Measurements from ENCODE around the gene SCAF1.
"Not testable (repeated sequence)": the region's sequence is repeated elsewhere in the genome, so short reads cannot be mapped to it uniquely, and the experiment has no call there.

Gene SCAF1

GRCh38 chr19:49616945-49617344 lies 25.1 kb upstream of the SCAF1 start:
- DNase-seq, result no peak

- not testable (repeated sequence) for DNase-seq
These were observed 24.1 kb upstream of the SCAF1 start for GRCh38 chr19:49617860-49618259.

GRCh38 chr19:49624967-49625910 lies 16.8 kb upstream of the SCAF1 start:
- DNase-seq, result no peak

DNA sequence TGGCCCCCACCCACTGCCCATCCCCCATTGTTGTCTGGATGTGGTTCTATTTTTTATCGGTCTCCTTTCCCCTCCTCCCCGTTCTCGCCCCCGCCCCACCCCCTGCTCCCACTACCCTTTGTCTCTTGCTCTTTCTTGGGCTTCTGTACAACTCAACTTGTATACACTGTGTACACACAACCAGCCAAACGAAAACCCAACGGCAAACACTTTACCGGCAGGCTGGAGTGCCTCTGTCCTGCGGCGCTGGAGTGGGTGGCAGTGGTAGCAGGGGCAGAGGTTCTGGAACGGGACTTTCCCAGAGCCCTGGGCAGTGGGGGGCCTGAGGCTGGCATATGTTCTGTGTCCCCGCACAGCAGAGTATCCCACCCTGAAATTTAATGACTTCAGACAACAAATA lies 15.8 kb upstream of the SCAF1 start:
- no peak for DNase-seq

DNA sequence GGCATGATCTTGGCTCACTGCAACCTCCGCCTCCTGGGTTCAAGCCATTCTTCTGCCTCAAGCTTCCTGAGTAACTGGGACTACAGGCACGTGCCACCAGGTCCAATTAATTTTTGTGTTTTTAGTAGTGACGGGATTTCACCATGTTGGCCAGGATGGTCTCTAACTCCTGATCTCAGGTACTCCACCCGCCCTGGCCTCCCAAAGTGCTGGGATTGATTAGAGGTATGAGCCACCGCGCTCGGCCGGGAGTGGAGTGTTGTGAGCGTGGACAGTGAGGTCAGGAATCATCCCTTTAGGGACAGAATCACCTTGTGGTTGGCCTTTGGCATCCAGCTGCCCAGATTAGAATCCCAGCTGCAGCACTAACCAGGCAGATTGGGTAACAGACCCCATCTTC lies 12.3 kb upstream of the SCAF1 start:
- no peak for DNase-seq

GRCh38 chr19:49631014-49631588 lies 10.9 kb upstream of the SCAF1 start:
- no peak for DNase-seq

- DNase-seq, result no peak
These were observed 10.3 kb upstream of the SCAF1 start for GRCh38 chr19:49631610-49632192.

DNA sequence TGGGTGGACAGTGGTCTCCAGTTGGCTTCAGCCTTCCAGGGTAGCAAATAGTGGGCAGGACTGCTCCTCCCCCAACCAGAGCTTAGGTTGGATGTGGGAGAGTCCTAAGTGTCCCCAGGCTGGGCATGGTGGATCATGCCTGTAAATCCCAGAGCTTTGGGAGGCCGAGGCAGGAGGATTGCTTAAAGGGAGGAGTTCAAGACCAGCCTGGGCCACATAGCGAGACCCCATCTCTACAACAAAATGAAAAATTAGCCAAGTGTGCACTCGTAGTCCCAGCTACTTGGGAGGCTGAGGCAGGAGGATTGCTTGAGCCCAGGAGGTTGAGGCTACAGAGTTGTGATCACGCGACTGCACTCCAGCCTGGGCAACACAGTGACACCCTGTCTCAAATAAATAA lies 9.4 kb upstream of the SCAF1 start:
- DNase-seq, result no peak

- DNase-seq, result not testable (repeated sequence)
These were observed 8.7 kb upstream of the SCAF1 start for GRCh38 chr19:49633273-49633672.

DNA sequence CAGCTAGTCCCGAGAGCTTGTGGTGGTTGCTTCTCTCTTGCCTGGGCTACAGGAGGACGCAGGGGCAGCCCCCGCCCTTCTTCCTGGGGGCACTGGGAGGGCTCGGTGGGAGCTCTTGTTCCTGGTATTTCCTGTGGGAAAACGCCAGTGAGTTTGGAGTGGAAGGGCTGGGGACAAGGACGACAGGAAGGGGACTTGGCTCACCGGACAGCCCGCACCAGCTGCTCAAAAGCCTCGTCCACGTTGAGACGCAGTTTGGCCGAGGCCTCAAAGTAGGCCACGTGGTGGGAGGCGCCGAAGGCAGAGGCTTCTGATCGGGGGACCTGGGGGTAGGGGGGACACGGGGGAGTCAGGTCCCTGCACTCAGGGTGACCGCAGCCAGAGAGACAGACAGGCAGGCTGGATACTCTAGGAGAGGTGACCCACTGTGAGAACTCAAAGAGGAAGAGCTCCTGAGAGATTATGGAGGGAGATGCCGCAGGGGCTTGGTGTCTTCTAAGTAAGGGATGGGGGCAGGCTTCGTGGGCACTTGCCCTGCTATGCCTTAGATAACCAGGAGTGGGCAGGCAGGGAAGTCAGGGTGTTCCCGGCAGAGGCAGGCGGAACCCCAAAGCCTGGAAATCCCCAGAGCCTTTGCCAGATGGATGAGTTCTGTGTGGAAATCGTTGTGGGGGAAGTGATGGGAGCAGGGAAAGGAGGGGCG lies 6.3 kb upstream of the SCAF1 start:
- no peak for DNase-seq

GRCh38 chr19:49636233-49636932 lies 5.6 kb upstream of the SCAF1 start:
- DNase-seq, result no peak

- no peak for DNase-seq
These were observed 3.9 kb upstream of the SCAF1 start for GRCh38 chr19:49637821-49638738.

- no peak for DNase-seq
These were observed 2.5 kb upstream of the SCAF1 start for GRCh38 chr19:49639401-49640112.

DNA sequence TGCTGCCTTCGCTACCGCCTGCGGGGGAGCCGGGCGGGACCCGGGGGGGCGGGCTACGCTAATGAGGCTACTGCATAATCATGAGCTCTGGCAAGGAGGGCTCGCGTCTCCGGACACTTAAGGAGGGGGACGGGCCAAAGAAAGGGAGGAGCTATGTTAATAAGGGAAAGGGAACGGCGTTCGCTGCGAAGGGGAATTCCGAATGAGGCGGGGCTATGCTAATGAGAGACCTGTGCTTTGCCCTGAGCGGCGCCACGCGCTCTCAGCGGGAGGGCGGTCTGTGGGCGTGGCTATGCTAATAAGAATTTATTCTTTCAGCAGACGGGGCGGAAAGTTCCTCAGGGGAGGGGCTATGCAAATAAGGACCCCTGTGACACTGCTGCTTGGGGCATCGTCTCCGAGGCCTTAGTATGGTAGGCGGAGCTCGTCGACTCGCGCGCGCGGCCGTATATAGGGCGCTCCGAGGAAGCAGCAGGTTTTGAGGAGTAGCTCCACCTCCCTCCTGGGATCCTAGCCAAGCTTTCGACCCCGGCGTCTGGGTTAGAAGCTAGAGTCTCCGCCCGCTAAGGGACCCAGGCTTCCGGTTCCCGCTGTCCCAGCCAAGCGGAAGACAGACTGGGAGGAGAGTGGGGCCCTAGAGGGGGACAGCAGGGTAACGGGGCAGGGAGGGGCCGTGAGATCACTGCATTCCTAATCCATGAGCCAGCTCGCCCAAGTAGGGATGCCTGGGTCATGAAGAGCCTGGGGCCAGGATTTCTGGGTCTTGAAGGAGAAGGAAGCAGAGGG lies 1.7 kb upstream of the SCAF1 start, which contains the start of gene RRAS:
RRAS (minus strand) TSS at position 31 of the 786 bp plus-strand sequence. CDS start 45 bp downstream, outside the sequence.
- peak; percentile 98 for DNase-seq

DNA sequence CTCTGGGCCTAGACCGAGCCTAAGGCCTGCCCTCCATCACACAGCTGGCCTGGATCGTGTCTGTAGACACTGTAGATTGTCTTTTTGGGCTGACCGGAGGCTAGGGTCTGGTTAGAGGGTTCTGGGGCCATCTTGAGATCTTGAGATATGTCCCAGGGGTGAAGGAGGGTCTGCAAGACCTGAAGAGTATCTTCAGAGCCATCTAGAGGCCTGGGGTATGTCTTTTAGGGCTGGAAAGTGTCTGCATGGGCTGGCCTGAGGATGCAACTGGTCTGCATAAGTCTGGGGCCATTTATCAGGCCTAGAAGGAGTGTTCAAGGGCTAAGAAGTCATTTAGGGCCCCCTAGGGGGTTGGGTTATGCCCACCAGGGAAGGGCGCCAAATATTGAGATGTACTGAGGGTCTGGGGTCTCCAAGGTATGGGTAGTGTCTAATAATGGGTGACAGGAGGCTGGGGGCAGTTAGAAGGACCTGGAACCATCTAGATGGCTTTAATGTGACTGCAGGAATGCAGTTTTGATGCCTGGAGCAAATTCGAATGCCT lies 555 bp downstream of the SCAF1 start:
- no peak for DNase-seq

- no peak for DNase-seq
These were observed 1.5 kb downstream of the SCAF1 start for GRCh38 chr19:49643466-49643865.

GRCh38 chr19:49645592-49645991 lies 3.6 kb downstream of the SCAF1 start:
- DNase-seq, result no peak

DNA sequence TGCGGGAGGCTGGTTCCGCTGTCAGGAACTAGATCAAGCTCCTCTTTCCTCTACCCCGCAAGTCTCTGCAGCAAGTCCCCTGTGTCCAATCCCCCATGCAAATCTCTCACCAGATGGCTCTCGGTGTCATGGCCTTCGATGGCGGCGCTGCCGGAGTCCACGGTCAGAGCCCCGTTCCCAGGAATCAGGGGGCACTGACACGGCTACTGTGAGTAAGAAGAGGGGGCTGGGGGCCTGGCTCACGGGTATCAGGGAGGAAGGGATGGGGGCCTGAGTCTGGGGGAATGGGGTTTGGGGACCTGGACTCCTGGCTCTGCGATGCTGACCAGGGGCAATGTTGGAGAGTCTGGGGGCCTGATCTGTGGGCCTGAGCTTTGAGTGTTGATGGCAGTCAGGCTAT lies 4.0 kb downstream of the SCAF1 start:
- no peak for DNase-seq

DNA sequence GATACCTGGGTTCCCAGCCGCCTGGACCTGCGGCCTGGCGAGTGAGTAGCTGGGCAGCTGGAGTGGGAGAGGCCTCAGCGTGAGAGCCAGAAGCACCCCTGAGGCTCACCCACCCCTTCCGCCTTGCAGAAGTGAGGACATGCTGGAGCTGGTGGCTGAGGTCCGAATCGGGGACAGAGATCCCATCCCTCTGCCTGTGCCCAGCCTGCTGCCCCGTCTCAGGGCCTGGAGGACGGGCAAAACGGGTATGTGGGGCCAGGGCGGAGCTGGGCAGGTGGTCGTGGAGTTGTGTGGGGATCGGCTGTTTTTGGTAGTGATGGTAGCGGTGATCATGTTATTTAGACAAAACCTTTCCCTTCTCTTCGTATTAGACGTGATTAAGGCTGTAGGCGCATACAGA lies 4.6 kb downstream of the SCAF1 start:
- no peak for DNase-seq

Data from NCI-H2107 (cell line).